Heart left ventricle (tissue), 13 donors: ENCODE measurements around the gene ASB7.

ENCODE experiments used
- POLR2A ChIP-seq, 2 donors: fragments of 450-650 bp; IDR thresholded peaks; one replicate each; pipeline ENCODE4 v1.6.1; 2017; ENCODE audit warnings: antibody characterized with exemption in 2 of 2, mild to moderate bottlenecking in 2 of 2, moderate library complexity in 2 of 2
- TF ChIP-seq, protein P1 (sequence below), 12 donors: fragments of 200-600 bp; sonication (generic) in 4 of 12; IDR thresholded peaks; one replicate each; pipeline versions ENCODE4 v1.5.0 to v1.8.0; 2018 to 2022; ENCODE audit warnings: antibody characterized with exemption in 12 of 12, mild to moderate bottlenecking in 5 of 12
- donor health status: ischemic (EF 13 %, LVEDD 7.1; RV severe dilation, severe dysfunction).
- donor health status: DM: no; HTN: yes; CAD: no.
- donor health status: DM: no; HTN: no; CAD: no.
- donor health status: ischemic (EF 25% LVEDD 6.9; RV normal size, moderate dysfunction).
- donor health status: ischemic (EF 25% LVEDD 5.7; RV mildly dilated, moderate dysfunction).
- donor health status: ischemic (EF 35%, LVEDD 5.7; RV mildly dilated, moderate dysfunction).
- donor health status: nonischemic (EF 11% LVEDD 7.7; RV severe dilation, severe dysfunction).
- donor health status: DM: yes; HTN: yes; CAD: no.
- donor health status: PGD.
- donor health status: ischemic (EF 29% LVEDD 5.4; RV normal size, mild dysfunction).
- donor health status: nonischemic (EF 23%, LVEDD 6.1; RV moderate dilation, normal function).

GRCh38 chr15:100680726-100681125 lies 78.3 kb downstream of the ASB7 start:
- TF ChIP-seq, protein P1, sequence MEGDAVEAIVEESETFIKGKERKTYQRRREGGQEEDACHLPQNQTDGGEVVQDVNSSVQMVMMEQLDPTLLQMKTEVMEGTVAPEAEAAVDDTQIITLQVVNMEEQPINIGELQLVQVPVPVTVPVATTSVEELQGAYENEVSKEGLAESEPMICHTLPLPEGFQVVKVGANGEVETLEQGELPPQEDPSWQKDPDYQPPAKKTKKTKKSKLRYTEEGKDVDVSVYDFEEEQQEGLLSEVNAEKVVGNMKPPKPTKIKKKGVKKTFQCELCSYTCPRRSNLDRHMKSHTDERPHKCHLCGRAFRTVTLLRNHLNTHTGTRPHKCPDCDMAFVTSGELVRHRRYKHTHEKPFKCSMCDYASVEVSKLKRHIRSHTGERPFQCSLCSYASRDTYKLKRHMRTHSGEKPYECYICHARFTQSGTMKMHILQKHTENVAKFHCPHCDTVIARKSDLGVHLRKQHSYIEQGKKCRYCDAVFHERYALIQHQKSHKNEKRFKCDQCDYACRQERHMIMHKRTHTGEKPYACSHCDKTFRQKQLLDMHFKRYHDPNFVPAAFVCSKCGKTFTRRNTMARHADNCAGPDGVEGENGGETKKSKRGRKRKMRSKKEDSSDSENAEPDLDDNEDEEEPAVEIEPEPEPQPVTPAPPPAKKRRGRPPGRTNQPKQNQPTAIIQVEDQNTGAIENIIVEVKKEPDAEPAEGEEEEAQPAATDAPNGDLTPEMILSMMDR (IDR thresholded peaks at IDR 0.05): no peak
- TF ChIP-seq POLR2A (IDR thresholded peaks at IDR 0.05): no peak
